Pons (tissue), 1 donor: Measurements from ENCODE around the gene SDS.
A peak's percentile ranks its signal among the peaks of the same experiment; 100 is the strongest.
"Not testable (repeated sequence)": the region's sequence is repeated elsewhere in the genome, so short reads cannot be mapped to it uniquely, and the experiment has no call there.

Experiments
- DNase-seq: peaks from one replicate; pipeline ENCODE4 v3.0.0-alpha.2; 2016; ENCODE audit warnings: low spot score

Gene SDS

DNA sequence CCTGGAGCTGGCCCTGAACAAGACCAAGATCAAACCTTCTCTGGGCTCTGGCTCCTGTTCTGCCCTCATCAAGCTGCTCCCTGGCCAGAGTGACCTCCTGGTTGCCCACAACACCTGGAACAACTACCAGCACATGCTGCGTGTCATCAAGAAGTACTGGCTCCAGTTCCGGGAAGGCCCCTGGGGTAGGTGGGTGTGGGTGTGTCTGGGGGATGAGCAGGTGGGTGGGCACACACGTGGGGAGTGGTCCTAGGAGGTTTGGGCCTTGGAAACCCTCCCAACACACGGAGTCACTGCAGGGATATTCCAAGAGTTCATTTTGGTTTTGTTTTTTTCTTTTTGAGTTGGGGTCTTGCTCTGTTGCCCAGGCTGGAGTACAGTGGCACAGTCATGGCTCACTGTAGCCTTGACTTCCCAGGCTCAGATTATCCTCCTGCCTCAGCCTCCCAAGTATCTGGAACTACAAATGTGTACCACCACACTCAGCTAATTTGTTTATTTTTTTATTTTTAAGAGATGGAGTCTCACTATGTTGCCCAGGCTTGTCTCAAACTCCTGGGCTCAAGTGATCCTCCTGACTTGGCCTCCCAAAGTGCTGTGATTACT, 28.8 kb downstream of the SDS start:
- DNase-seq: no peak

DNA sequence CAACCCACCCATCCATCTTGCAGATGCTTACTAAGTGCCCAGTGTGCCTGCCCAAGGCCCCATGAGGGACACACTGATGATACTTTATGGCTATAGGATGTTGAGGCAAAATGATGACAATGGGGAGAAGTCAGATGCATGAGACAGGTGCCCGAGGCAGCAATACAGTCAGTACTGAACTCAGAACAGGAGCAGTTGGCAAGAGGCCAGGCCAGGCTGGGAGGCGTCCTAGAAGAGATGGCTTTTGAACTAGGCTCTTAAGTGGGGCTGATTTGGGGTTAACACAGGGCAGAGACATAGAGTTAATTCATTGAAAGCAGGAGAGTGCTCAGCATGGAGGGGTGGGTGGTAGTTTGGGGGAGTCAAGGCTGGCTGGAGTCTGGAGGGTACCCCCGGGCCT, 29.7 kb downstream of the SDS start:
- no peak for DNase-seq

DNA sequence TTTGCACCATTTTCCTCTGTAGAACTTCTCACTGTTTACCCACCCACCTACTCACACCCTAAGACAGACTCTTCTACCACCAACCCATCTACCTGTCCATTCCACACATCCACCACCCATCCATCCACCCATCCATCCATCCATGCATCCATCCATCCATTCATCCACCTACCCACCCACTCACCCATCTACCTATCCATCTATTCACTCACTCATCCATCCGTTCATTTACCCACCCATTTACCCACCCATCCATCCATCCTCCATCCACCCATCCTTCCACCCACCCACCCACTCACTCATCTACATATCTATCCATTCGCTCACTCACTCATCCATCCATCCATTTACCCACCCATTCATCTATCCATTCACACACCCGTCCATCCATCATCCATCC, 30.2 kb downstream of the SDS start:
- DNase-seq: no peak

DNA sequence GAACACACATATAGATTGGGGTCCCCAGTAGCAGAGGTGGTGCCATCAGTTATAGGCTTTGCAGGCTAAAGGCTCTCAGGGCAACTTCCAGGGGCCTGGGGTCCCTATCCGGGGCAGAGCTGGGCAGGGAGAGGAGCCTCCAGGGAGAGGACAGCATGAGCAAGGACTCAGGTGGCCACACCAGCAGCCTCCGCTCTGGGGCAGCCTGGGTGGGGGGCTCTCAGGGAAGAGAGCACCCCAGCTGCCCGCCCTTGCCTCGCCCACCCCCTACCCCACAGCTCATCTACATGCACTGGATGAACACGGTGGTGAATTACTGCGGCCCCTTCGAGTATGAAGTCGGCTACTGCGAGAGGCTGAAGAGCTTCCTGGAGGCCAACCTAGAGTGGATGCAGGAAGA, 31.3 kb downstream of the SDS start:
- DNase-seq: no peak

DNA sequence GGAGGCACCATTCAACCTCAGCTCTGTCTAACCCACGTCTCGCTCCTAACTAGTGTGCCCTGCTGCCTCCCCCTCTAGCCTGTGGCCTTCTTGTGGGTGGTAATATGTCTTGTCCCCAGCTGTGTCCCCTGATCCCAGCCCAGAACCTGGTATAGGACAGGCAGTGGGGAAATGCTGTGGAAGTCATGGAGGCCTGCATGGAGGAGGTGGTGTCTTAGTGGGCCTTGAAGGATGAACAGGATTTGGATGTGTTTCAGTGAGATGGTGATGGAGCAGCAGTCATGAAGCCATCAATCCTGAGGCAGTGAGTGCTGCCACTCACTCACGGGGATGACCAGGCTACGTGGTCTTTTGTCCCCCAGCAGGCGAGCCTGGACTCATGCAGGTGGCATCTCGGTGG, 31.9 kb downstream of the SDS start:
- DNase-seq: no peak

DNA sequence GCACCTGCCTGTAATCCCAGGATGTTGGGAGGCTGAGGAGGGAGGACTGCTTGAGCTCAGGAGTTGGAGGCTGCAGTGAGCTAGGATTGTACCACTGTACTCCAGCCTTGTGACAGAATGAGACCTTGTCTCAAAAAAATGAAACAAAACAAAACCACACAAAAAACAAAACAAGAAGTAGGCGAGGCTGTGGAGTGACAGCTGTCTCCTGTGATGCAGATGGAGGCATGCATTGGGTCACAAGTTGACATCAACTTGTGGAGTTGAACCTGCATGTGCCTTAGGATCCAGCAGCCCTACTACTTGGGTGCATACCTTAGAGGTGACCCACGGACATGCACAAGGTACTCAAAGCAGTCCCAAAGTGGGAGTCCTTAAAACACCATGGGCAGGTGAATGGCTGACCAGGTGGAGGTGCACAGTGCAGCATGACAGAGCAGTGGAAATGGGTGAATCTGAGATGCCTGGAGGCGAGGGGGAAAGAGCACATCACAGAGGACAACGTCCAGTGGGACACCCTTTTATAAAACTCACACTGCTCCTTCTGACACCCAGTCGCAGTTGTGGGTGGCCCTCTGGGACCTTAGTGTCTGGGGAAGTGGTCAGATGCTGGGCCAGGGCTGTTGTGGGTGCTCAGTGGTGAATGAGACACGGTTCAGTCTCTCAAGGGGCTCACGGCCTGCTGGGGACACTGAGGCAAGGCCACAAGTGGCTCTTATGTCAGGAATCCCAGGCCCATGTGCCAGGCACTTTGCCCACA, 32.6 kb downstream of the SDS start:
- DNase-seq: no peak

DNA sequence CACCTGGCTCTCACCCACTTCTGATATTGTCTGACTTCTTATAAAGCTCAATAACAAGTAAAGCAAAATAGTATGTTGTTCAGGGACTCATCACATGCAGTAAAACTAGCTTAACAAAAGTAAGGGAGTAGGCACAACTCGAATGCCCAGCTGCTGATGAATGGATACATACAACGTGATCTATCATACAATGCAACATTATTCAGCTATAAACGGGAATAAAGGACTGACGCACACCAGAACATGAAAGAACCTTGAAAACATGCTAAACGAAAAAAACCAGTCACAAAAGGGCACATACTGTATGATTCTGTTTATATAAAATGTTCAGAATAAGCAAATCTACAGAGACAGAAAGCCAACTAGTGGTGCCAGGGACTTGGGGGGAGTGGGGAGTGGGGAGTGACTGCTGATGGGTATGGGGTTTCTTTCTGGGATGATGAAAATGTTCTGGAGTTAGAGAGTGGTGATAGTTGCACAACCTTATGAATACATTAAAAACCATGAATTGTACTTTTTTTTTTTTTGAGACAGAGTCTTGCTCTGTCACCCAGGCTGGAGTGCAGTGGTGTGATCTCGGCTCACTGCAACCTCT, 34.2 kb downstream of the SDS start:
- DNase-seq: peak; percentile 84

DNA sequence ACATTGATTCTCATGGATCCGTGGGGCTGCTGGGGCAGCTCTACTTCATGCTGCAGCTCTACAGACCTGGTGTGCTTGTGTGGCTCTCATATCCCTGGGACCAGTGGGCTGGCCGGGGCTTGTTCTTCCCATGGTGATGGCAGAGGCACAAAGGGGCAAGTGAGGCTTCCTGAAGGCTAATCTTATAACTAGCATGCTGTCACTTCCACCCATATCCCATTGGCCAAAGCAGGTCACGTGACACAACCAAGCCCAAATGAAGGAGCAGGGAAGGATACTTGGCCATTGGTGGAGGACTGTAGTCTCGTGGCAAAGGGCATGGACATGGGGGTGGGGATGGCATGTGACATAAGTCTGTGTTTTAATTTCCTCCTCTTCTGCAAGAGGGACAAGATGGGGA, 35.4 kb downstream of the SDS start:
- no peak for DNase-seq

DNA sequence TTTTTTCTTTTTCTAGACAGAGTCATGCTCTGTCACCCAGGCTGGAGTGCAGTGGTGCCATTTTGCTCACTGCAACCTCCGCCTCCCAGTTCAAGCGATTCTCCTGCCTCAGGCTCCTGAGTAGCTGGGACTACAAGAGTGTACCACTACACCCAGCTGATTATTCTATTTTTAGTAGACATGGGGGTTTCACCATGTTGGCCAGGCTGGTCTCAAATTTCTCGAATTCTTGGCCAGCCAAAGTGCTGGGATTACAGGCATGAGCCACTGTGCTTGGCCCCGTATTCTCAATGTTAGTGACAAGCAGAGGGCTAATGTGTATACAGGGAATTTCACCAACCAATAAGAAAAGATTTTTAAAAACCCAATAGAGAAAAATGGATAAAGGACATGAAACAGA, 36.9 kb downstream of the SDS start:
- DNase-seq: no peak

DNA sequence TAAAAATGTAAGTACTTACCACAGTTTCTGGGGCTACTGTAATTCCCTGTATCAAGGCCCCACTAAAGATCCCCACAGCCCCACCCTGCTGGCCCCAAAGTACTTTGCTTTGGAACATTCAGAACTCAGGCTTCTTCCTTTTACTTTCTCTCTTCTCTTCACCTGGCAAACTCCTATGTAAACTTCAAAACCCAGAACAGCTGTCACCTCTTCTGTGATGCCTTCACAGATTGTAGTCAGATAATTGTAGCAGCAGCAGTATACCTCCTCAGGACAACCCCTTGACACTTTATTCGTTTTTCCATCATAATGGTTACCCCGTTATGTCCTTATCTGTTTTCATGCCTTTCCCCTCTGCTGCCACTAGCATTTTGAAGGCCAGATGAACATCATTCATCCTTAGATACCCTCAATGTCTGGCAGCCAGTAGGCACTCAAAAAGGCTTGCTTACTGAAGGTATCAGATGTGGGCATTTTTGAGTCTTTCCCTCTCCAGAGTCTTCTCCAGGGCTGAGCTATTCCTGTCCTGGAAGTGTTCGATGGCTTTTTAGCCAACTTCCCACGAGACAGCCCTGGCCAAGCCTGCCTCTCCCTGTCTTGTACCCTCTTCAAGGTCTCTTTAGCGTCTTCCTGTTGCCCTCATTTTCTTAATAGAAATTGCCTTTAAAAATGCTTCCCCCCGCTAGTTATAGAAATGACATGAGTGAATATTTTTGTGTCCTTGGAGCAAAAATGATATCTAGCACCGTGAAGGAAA, 37.9 kb downstream of the SDS start:
- no peak for DNase-seq

DNA sequence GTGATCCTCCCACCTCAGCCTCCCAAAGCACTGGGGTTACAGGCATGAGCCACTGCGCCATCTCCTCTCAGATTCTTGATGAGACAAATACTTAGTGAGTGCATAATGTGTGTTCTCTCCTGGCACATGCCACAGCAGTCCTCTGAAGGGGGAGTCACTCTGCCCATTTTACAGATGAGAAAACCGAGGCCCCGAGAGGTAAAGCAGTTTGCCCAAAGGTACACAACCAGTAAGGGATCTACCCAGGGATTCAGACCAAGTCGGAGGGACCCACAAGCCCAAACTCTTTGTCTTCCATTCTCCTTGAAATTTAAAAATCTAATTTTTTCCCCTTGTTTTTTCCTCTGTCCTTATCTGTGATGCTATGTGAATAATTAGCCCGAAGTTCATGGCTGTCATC, 39.0 kb downstream of the SDS start:
- DNase-seq: no peak

DNA sequence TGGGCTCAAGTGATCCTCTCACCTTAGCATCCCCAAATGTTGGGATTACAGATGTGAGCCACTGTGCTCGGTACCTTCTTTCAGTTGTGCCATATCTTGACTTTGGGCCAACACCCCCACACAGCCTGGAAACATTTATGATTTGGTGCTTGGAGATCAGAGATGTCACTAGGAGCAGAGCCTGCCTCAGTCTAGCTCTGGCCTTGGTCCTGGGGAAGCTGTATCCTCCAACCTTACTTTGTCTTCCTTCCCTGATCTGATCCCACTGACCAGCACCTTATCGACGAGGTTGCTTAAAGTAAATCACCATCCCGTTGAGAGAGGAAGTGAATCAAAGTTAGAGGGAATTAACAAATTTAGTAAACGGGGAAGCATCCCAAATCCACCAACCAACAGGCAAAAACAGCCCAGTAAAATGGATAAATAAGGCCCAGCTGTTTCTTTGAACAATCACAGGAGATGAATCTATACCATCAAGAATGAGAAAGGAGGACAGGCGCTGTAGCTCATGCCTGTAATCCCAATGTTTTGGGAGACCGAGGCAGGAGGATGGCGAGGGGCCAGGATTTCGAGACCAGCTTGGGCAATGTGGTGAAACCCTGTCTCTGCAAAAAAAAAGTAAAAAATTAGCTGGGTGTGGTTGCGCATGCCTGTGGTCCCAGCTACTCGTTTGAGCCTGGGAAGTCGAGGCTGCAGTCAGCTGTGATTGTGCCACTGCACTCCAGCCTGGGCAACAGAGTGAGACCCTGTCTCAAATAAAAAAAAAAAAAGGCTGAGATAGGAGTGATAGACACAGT, 41.9 kb downstream of the SDS start:
- no peak for DNase-seq

DNA sequence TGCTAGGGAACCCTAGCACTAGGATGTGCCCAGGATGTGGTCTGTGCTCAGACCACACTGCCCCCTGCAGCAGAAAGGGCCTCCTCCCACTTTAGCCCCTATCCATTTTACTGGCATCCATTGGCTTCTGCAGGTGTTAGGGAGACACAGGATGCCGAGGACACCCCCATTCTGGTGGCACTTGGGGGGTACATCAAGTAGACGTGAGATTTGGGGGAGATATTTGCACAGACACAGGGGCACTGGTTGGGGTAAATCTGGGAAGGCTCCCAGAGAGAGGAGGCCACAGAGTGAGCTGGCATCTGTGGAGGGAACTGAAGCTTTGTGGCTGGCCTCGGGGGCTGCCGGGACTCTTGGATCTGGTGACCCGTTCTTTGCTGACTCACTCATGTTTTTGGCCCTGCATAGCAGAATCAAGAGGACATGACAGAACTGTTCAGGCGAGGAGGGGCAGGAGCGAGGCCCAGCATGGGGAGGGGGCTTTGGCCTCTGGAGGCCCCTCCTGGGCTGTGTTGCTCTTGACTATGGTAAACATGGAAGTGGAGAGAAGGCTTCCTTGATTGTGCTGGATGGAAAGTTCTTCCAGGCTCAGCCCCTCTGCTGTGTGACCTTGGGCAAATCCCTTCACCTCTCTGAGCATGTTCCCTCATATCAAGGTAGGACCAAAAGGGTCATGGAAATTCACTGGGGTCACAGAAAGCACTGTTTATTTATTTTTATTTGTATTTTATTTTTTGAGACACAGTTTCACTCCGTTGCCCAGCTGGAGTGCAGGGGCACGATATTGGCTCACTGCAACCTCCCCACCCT, 43.5 kb downstream of the SDS start:
- DNase-seq: peak; percentile 14

DNA sequence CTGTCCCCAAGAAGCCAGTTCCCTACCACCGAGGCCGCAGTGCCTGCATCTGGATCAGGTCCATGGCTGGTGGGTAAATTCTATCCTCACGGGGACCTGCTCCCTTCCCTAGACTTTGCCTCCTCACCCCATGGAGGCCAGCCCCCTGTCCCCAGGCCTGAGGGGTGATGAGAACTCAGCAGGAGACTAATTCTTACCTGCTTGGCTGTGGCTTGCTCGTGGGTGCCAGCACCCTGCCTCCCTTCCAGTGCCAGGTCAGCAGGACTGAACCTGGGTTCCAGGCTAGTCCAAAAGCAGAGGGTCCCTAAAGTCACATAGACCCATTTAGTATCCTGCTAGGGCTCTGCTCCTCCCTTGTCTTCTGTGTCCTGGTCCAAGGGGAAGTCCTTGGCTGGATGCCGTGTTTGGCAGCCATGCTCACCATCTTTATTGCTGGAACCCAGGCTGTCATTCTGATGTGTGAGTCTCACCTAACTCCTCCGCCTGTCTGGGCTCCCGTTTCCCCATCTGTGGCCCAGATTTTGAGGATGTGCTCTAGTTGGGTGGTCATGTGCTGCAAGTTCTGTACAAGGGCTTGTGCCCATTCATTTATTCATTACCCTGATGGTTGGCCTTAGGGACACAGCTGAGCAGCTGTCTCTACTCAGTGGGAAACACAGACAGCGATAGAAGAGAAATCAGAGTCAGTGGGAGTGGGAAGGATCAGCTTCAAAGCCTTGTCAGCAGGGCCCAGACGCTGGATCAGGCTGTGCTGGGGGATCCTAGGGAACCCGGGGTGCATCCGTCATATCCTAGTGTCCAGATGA, 44.4 kb downstream of the SDS start:
- DNase-seq: peak; percentile 79

DNA sequence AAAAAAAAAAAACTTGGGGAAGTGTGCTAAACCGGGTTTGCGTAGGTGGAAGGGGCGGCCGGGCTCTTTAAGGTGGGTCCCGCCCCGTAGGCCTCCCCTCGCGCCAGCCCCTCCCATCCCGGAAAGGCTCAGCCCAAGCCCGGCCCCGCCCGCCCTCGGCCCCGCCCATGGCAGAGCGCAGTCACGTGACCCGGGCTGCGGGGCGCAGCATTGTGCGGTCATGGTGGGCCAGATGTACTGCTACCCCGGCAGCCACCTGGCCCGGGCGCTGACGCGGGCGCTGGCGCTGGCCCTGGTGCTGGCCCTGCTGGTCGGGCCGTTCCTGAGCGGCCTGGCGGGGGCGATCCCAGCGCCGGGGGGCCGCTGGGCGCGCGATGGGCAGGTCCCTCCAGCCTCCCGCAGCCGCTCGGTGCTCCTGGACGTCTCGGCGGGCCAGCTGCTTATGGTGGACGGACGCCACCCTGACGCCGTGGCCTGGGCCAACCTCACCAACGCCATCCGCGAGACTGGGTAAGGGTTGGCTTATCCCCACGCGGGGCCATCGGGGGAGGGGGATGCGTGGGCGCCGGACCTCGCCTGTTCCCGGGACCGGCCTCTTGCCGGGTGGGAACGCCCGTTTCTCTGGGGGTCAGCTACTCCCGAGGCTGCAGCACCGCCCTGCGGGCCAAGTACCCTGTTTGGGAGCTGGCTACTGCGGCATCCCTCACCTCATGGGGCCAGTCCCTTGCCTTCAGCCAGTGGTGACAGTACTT, 45.1 kb downstream of the SDS start, which contains the start of gene PLBD2:
TSS of gene PLBD2 (plus strand) at position 207 of the 752 bp plus-strand sequence. CDS start at position 221, 14 bp downstream.
- peak; percentile 86 for DNase-seq

DNA sequence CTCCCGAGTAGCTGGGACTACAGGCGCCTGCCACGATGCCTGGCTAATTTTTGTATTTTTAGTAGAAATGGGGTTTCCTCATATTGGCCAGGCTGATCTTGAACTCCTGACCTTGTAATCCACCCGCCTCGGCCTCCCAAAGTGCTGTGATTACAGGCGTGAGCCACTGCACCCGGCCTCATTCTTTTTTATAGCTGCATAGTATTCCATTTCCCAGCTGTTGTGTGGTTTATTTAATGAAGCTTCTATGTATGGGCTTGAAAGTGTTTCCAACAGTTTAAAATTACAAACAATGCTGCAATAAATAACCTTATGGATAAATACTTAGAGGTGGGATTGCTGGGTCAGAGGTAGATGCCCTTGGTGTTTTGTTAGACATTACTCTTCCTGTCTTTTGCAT, 49.5 kb downstream of the SDS start:
- DNase-seq: not testable (repeated sequence)

DNA sequence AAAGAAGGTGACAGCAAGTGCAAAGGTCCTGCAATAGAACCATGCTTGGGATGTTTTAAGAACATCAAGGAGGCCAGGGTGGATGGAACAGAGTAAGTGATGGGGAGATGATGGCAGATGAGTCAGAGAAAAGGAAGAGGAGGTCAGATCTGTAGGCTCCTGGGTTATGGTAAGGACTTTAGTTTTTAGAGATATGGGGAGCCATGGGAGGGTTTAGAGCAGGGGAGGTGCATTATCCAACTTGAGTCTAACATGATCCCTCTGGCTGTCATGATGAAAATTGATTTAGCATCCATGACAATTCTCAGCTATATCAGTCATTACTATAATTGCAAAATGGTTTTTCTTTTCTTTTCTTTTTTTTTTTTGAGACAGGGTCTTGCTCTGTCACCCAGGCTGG, 52.6 kb downstream of the SDS start:
- no peak for DNase-seq

DNA sequence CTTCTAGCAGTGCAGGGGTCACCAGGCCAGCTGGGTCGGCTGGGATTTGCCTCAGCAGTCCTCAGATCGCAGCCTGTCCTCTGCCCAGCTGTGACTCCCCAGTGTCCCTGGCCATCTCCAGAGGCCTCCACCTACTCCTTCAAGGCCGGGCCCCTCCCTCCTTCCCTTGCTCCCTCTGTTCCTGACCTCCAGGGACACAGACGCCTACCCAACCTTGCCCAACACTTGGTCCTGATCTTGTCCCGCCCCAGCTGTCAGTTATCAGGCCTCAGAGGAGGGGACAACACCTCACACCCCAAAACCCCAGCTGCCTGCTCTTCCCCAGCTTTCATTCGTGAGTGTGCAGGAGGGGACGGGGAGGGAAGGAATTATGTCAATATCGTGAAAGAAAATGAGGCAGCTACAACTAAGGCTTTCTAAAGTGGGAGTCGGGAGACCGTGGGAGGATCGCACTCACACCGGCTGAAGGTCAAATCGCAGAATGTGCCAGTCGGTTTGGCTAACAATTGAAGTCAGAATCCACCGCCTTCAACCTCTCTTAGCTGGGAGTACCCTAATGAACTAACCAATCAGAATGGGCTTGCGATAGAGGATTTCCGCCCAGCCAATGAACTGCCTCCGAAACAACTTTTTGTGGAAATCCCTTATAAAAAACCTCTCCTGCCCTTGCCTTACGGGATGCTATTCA, 54.7 kb downstream of the SDS start:
- no peak for DNase-seq

DNA sequence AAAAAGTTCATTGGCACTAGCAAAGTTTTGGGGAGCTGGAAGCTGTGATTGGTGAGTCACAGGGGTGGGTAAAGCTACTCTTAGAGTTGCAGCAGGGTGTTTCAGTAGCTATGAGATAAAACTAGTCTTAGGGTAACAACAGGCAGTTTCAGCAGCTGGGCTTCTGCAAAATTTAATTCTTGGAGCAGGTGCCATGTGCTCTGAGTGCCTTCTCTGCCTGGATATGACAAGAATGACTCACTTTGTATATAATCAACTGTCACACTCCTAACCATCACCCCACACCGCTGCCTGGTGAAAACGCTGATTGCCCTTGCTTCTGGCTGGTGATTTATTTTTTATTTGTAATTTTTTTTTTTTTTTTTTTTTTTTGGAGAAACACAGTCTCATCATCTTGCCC, 55.8 kb downstream of the SDS start:
- DNase-seq: no peak
